GM18861 (cell line): ENCODE results near the gene STIM1.
"Not testable (repeated sequence)": the region's sequence is repeated elsewhere in the genome, so short reads cannot be mapped to it uniquely, and the experiment has no call there.

Experiments
- ATAC-seq: cut with Tn5 transposase; IDR thresholded peaks from one replicate; pipeline ENCODE4 v1.9.1; 2021; ENCODE audit not compliant: unreplicated experiment

Gene STIM1

DNA sequence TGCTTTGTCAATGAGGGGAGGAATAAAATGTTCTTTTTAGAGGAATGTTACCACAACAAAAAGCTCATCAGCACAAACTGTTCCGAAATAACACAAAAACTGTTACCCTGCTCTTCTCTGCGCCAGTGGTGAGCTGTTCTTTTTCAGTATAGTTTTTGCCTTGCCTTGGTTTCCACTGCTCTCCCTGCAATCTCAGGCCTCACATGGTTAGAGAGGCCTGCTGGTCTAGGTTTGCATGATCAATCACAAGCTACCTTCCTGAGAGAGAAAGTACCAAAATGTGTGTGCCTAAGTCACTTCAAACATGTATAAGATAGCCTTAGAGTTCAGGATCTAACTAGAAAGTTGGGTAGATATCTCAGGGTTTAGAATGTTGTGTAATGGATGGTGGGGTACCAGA is 114.6 kb downstream of the STIM1 start:
- no peak for ATAC-seq

DNA sequence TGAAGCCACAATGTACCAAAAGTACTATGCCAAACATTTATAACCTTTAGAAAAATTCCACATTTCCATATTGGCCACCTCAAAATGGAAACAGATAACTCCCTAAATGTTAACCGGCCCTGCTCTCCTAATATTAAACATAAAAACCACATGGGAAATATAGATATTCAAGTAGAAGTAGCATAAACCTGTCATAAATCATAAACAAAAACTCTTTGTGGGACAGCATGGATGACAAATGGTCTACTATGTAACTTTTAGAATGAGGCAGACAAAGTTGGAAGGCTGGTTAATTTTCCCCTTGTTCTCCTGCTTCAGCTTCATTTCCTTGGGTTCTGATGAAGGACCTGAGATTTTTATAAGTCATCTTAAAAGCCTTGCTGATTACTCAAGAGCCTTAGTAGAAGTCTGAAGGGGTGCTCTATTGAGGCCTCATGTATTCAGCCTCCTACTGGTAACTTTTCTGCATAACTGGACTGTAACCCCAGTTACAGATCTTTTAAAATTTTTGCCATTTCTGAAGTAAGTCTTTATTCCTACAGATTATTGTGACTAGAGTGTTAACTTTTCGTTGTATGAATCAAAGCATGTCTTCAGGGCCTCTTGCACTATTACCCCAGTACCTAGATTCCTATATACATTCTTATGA is 116.4 kb downstream of the STIM1 start:
- ATAC-seq: no peak

DNA sequence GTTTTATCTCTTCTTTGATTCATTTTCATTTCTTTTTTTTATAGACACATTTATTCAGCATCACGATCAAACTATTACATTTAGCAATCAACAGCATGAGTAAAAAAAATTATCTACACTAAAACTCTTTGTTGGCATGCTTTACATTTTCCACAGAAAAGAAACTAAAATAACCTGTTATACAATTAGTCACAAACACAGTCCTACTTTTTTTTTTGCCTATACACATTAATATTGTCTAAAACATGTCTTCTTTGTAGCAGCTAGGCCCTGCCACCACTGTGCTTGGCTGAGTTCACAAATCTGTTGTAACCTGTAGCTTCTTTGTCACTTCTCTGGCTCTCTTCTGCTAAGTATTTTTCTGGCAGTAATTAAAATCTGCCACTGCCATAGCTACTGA is 117.0 kb downstream of the STIM1 start:
- no peak for ATAC-seq

DNA sequence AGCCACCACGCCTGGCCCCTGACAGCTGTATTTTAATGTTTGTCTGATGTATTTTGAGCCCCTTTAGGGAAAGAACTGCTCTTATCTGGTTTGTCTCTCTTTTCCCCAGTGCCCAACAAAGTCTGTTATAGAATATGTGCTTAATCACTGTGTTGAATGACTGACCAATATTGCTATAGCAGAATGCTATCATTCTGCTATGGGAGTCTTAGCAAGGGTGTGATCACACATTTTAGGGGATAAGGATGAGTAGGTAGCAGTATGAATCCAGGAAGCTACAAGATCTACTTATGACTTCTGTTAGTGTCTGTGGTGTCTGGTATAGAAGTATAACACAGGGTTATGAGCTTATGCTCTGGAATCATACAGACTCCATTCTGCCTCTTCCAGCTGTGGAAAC is 121.6 kb downstream of the STIM1 start:
- no peak for ATAC-seq

DNA sequence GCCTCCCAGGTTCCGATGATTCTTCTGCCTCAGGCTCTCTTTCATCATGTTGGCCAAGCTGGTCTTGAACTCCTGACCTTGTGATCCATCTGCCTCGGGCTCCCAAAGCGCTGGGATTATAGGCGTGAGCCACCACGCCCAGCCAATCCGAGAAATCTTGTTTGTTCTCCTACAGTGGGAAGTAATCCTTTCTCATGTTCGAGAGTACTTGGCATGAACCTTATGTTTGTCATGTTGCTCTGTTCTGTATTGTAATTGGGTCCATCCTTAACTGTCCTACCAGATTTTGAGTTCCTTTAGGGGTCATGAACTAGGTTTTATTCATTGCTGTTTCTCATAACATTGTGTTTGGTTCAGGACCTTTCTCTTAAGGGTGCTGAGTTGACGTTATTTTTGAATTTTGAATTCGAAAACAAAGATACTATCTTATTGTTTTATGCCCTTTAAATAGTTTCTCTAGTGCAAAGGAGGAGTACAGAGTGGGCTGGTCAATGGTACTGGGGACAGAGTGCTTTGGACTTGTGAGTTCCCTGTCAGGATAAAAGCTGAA is 125.7 kb downstream of the STIM1 start:
- no peak for ATAC-seq

DNA sequence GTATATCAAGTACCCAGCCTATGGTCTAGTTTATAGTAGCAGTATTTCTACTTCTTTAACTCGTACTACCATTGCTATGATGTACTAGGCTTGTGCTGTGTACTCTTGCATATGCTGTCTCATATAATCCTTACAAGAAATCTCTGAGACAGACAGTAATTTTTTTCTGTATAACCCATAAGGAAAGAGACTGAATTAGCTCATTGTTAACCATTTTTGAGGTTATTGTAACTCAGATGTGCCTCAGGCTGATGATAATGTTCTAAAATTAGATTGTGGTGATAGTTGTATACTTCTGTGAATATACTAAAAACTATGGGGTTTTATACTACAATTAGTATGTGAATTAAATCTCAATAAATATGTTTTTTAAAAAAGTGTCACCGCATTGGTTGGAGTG is 127.0 kb downstream of the STIM1 start:
- ATAC-seq: no peak

DNA sequence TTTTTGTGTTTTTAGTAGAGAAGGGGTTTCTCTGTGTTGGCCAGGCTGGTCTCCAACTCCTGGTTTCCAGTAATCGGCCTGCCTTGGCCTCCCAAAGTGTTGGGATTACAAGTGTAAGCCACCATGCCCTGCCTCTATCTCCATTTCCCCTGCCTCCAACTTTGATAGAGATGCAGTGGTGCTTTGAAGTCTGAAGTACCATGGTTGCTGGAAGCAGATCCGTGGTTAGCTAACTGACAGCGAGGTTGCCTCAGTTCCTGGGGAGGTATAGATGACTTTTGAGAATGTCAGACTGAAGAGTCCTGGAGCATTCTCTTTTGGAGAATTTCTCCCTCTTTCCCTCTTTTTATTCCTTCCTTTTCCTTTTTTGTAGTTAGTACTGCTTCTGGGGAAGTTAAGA is 127.6 kb downstream of the STIM1 start:
- ATAC-seq: no peak

DNA sequence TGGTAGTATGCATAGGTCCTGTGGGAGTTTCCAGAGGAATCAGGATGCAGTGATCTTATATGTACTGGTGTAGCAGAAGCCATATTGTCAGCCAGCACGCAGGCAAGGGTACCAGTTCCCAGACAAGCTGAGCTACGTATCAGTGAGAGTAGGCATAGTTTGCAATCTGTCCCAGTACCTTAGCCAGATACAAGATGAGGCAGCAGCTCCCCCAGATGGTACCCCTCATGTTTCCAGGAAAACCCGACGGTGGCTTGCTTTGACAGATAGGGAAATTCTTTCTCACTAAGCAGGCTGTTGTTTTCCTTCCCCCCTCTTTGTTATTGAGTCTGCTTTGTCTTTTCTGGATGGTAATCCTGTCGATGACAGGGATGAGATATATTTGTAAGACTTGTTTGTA is 129.4 kb downstream of the STIM1 start:
- no peak for ATAC-seq

DNA sequence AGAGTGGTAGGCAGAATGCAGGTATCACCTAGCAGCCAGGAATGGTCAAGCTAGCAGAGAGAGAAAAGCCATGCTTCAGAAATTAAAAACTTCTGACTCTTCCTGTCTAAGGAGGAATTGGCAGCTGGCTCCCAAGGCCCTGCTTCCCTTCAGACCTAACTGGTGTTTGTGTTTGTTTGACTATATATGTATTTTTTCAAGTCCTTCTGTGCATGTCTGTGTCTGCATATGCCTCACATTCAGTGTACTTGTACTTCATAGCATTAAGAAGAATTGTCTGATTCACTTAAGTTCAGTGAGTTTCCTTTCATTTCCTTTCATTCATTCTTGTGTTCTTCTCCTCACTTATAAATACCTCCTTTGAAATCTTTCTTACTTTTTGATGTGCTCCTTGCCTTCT is 130.2 kb downstream of the STIM1 start:
- no peak for ATAC-seq

DNA sequence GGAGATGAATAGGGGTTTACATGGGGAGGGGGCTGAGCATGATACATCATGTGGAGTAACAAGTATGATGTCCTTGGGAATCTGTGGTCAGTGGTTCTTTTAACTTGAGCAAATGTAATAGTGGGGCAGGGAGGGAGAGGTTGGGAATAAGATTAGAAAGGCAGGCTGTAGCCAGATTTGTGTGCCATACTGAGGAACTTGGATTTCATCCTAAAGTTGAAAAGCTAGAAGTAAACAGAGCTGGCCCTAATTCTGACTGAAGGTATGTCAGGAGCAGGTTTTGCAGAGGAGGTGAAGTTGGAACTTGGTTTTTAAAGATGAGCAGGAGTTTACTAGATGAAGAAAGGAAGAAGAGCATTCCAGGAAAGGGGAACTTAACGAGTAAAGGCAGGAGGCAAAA is 130.8 kb downstream of the STIM1 start:
- ATAC-seq: no peak

DNA sequence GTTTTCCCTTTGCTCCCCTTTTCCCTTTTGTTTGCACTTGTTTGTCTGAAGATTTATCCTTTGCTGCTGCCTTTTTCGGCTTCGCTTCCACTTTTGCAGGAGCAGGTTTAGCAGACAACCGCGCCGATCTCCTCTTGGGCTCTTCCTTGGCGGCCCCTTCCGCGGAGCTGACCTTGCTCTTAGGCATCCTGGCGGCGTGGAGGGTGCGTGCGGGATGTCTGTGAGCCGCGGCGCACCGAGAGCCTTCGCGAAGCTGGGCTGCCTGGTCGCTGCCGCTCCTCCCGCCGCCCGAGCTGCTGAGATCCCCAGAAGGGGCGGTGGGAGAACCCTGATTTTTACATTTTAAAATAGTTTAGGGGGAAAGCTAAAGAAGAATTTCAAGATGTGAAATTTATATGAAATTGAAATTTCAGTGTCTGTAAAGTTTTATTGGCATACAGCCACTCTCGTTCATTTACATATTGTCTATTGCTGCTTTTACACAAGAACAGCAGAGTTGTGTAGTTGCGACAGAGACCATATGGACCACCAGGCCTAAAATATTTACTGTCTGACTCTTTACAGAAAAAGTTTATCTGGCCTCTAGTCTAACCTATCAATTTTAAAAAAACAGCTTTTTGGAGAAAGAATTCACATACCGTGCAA is 133.9 kb downstream of the STIM1 start:
- no peak for ATAC-seq

DNA sequence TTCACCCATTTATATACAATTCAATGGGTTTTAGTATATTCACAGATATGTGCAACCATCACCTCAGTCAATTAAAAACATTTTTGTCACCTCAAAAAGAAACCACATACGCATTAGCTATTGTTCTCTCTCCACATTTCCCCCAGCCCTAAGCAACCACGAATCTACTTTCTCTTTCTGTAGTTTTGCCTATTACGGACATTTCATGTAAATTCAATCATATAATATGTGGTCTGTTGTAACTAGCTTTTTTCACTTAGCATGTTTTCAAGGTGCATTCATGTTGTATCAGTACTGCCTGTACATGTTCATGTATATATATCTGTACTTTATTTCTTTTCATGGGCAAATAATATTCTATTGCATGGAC is 134.4 kb downstream of the STIM1 start:
- ATAC-seq: no peak

DNA sequence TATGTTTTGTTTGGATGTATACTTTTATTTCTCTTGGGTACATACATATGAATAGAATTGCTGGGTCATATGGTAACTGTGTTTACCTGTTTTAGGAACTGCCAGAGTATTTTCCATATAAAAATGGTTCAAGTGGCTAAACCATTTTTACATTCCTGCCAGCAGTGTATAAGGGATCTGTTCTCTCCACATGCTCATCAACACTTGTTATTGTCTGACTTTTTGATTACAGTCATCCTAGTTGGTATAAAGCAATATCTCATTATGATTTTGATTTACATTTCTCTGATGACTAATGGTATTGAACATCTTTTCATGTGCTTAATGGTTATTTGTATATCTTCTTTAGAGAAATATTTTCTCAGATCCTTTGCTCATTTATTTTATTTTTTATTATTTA is 134.9 kb downstream of the STIM1 start:
- no peak for ATAC-seq

DNA sequence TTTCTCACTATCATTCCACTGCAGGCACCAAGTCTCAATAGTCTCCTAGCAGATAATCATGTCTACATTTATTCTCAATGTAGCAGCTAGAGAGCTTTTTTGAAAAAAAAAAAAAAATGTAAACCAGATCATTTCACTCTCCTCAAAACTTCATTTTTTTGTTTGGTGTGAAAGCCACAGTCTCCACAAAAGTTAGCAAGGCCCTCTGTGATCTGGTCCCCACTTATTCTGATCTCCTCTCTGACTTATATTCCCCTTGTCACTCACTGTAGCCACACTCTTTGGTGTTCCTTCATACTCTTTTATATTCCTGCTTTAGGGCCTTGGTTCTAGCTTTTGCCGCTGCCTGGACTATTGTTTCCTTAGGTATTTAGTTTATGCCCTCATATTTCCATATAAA is 137.5 kb downstream of the STIM1 start:
- no peak for ATAC-seq

DNA sequence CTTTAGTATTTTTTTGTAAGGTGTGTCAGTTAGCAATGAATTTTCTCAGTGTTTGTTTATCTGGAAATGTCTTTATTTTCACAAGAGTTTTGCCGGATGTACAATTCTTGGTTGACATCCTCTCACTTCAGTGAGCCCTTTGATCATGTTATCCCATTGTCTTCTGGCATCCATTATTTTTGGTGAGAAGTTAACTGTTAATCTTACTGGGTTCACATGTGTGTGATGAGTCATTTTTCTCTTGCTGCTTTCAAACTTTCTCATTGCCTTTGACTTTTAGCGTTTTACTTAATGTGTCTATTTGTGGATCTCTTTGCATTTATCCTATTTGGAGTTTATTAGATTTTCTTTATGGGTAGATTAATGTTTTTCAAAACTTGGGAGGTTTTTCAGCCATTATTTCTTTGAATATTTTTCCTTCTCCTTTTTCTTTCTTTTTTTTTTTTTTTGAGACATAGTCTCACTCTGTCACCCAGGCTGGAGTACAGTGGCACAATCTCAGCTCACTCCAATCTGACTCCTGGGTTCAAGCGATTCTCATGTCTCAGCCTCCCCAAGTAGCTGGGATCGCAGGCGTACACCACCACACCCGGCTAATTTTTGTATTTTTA is 138.7 kb downstream of the STIM1 start:
- no peak for ATAC-seq

DNA sequence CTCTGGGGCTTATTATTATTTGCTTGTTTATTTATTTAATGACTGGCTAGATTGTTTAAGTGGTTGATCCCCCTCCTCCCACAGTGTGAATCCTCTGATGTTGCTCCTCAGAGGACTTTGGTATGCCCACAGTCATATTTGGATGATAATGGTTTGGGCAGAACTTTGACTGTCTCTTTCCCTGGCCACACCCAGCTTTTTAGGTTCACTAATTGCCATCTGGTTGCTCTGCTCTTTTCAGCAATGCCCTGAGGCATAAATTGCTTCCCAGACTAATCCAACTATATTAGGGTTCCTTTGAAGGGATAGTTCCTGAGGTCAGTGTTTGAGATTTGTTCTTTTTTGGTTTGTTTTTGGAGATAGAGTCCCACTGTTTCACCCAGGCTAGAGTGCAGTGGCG is 139.8 kb downstream of the STIM1 start:
- ATAC-seq: no peak

DNA sequence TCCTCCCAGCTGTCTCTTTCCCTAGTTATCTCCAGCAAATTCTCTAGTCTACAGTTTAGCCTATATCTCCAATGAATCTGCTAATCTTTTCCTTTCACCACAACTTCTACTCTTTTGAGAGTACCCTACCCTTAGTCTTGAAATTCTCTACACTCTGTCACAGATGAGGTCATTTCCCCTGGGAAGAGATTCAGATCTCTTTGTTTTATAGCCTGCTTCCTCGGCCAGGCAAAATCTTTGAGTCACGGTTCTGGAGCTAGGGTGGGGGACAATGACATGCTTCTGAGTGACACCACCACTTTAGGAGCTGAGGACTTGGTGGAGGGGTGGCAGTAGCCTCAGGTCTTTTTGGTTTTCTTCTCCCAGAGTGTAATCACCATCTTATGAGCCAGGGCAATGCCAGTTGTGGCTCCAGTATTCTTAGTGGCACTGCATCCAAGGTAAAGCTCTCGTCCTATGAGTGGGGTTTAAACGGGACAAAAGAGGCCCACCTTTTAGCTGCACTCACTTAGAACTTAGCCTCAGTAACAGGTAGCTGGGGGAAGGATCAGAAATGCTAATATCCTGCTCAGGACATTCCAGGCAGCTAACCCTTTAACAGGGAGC is 140.6 kb downstream of the STIM1 start:
- ATAC-seq: no peak

DNA sequence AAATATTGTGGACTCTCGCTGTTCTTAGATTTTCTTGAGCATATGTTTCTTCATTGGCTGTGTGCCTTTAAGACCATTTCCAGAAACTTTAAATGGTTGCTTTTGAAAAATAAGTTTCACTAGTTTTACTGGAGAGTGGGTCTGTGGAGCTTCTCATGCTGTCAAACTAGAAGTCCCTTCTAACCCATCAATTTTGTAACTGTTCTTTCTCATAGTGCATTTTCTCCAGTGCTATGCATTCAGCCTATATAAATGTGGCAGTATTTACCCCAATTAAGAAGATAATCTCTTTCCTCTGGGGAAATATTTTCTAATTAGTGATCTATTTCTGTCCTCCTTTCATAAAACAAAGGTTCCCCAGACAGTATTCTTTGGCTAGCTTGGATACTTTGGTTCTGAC is 141.2 kb downstream of the STIM1 start:
- no peak for ATAC-seq

DNA sequence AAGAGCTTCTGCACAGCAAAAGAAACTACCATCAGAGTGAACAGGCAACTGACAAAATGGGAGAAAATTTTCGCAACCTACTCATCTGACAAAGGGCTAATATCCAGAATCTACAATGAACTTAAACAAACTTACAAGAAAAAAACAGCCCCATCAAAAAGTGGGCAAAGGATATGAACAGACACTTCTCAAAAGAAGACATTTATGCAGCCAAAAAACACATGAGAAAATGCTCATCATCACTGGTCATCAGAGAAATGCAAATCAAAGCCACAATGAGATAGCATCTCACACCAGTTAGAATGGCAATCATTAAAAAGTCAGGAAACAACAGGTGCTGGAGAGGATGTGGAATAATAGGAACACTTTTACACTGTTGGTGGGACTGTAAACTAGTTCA is 149.3 kb downstream of the STIM1 start:
- not testable (repeated sequence) for ATAC-seq

DNA sequence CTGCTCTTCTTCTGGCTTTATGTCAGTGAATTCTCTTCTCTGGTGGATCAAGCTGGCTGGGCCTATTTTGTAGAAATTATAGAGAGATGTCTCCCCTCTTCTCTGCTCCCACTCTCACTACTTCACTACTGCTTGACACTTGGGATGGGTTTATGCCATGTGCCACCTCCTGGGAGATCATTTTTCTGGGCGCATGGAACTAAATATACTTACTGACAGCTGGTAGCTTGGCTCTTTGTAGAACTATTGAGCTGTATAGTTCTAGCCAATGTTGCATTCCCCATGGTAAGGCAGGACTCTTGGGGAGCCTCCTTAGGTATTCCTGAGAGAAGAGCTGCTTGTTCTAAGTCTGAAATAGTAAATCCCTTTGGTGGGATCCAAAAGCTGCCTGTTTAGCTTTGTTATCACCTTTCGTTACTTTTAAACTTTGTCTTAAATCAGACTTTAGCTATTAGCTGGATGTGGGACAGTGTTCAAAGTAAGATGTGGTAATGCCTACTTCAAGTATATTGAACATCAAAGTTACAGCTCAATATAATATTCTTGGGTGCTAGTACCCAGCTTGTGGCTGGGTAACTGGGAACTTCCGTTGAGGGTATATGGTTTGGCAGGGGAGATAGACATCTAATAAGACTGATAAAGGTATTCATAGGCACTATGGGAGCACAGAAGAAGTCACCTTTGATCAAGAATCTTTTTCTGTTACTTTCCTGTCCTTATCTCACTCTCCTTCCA is 151.6 kb downstream of the STIM1 start:
- no peak for ATAC-seq

DNA sequence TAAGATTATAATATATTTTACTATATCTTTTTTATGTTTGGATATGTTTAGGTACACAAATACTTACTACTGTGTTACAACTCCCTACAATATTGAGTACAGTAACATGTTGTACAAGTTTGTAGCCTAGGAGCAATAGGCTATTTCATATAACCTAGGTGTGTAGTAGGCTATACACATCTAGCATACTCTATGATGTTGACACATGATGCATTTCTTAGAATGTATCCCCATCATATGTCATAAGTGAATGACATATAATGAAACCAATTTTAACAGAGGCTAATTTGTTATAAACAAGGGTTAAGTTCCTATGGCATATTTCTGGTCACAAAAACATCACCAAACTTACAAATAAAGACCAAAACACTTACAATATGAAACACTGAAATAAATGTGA is 152.7 kb downstream of the STIM1 start:
- ATAC-seq: no peak
